Frontal cortex (tissue), 4 donors: Measurements from ENCODE around the gene TRMT2A. TPM values are rescaled to one million over a fixed set of nuclear protein-coding genes. Genes with fewer than 3 reads are reported as not detected.

Source experiments
- DNase-seq, 2 donors: peaks; one replicate each; pipeline ENCODE4 v3.0.0; 2012; ENCODE audit warnings: low spot score in 2 of 2
- FAIRE-seq: peaks from 2 replicates; lab custom pipeline; 2012; peaks lifted over from hg19 to GRCh38; lab: Jason Lieb, UNC
- total RNA-seq: library from RNA; depleted of rRNA; stranded (reverse); fragments of >200 nt; gene quantifications from one replicate; pipeline ENCODE4 v1.2.3, GENCODE V29; 2014
- donor health status: control.
- donor health status: control.
- donor health status: control.

Gene TRMT2A
- total RNA-seq, 1 donor from 2014 or later, result 28.9 TPM

GRCh38 chr22:20110359-20110985, 6.6 kb downstream of the TRMT2A start:
- FAIRE-seq, result no peak
- DNase-seq, result no peak

GRCh38 chr22:20109411-20110358, 7.3 kb downstream of the TRMT2A start:
- no peak for DNase-seq
- FAIRE-seq, result no peak

GRCh38 chr22:20108757-20109230, 8.2 kb downstream of the TRMT2A start:
- DNase-seq (no peak), FAIRE-seq (no peak)

- DNase-seq (no peak), FAIRE-seq (no peak)
Observed at GRCh38 chr22:20107951-20108756, 8.9 kb downstream of the TRMT2A start.

- DNase-seq, result no peak
- FAIRE-seq, result no peak
Observed at GRCh38 chr22:20107471-20107901, 9.5 kb downstream of the TRMT2A start.

- FAIRE-seq, result no peak
Observed at GRCh38 chr22:20106849-20107237, 10.2 kb downstream of the TRMT2A start.

GRCh38 chr22:20106205-20106848, 10.7 kb downstream of the TRMT2A start:
- DNase-seq (peak in 1 of 2 donors; percentile 51), FAIRE-seq (no peak)

More at GRCh38 chr22:20106849-20107237, 10.2 kb downstream of the TRMT2A start:
- no peak for DNase-seq

GRCh38 chr22:20105456-20106204, 11.4 kb downstream of the TRMT2A start:
- DNase-seq, result no peak

GRCh38 chr22:20102203-20102780, 14.7 kb downstream of the TRMT2A start:
- FAIRE-seq, result no peak
- DNase-seq, result no peak

More at GRCh38 chr22:20105456-20106204, 11.4 kb downstream of the TRMT2A start:
- no peak for FAIRE-seq

GRCh38 chr22:20101638-20102037, 15.4 kb downstream of the TRMT2A start:
- no peak for FAIRE-seq

GRCh38 chr22:20099099-20099711, 17.8 kb downstream of the TRMT2A start:
- no peak for FAIRE-seq

More at GRCh38 chr22:20101638-20102037, 15.4 kb downstream of the TRMT2A start:
- DNase-seq, result no peak

GRCh38 chr22:20096574-20097420, 20.2 kb downstream of the TRMT2A start:
- no peak for FAIRE-seq

More at GRCh38 chr22:20099099-20099711, 17.8 kb downstream of the TRMT2A start:
- DNase-seq, result no peak

GRCh38 chr22:20095521-20095920, 21.5 kb downstream of the TRMT2A start:
- DNase-seq (no peak), FAIRE-seq (no peak)

More at GRCh38 chr22:20096574-20097420, 20.2 kb downstream of the TRMT2A start:
- DNase-seq, result no peak

- DNase-seq (no peak), FAIRE-seq (no peak)
Observed at GRCh38 chr22:20094197-20094807, 22.7 kb downstream of the TRMT2A start.

GRCh38 chr22:20093418-20094196, 23.4 kb downstream of the TRMT2A start:
- FAIRE-seq, result no peak
- DNase-seq, result no peak

GRCh38 chr22:20092477-20092854, 24.6 kb downstream of the TRMT2A start:
- FAIRE-seq (no peak), DNase-seq (no peak)
